HCT116 (cell line): ENCODE measurements around the gene ACSBG1. TPM values are rescaled to one million over a fixed set of nuclear protein-coding genes. Genes with fewer than 3 reads are reported as not detected.

Experiments
- ATAC-seq: fragments of 200-7000 bp; cut with Tn5 transposase; 2 replicates; pipeline ENCODE4 v1.9.1; 2020; ENCODE audit warnings: mild to moderate bottlenecking, moderate library complexity
- BruUV-seq: library from RNA; stranded (reverse); fragments of 400-500 nt; replicated peaks from 2 replicates; lab custom pipeline; 2021; lab: Mats Ljungman, UMichigan
- CTCF ChIA-PET: fragments of 300-600 bp; sonication (Branson Sonifier 250); formaldehyde crosslinking; loops from one replicate; lab custom pipeline; 2021; ENCODE audit warnings: antibody characterized with exemption; lab: Charles Lee
- POLR2A ChIA-PET: fragments of 300-600, 350-600 bp; sonication (Branson Sonifier 250); formaldehyde crosslinking; loops from one replicate; lab custom pipeline; 2021; ENCODE audit warnings: antibody characterized with exemption; lab: Charles Lee
- RAD21 ChIA-PET, 2 experiments: fragments of 300-600 bp; sonication (Branson Sonifier 250); formaldehyde crosslinking; loops; one replicate each; lab custom pipeline; 2023; ENCODE audit warnings: low total read pairs in 2 of 2; ENCODE audit not compliant: uncharacterized antibody in 2 of 2, unreplicated experiment in 2 of 2, low non-redundant PET in 1 of 2; lab: Charles Lee
- DNase-seq: peaks from one replicate; pipeline ENCODE4 v3.0.0-alpha.2; 2010; ENCODE audit warnings: low read depth, low spot score
- H2AFZ ChIP-seq: fragments of 200-600 bp; shearing (Covaris generic), sonication (generic); 2 replicates; pipeline ENCODE4 v1.6.1; 2017; ENCODE audit warnings: low read depth, mixed run types, mixed read lengths, antibody characterized with exemption, low read length; ENCODE audit not compliant: poor library complexity, severe bottlenecking
- H3K27ac ChIP-seq: 2 replicates; pipeline ENCODE4 v1.5.1; 2012; ENCODE audit warnings: low read depth, low read length
- H3K27me3 ChIP-seq: fragments of 200-600 bp; sonication (generic); 2 replicates; pipeline ENCODE4 v1.6.1; 2016; ENCODE audit warnings: mixed run types, low read length, mixed read lengths; ENCODE audit not compliant: insufficient read depth
- H3K36me3 ChIP-seq, 2 experiments: fragments of 200-500 bp in 1 of 2; fragments of 200-600 bp in 1 of 2; sonication (Bioruptor generic) in 1 of 2; sonication (generic) in 1 of 2; 2 replicates each; pipeline versions ENCODE4 v1.5.1 to v1.6.1; 2014 to 2016; ENCODE audit warnings: low read length in 2 of 2, inconsistent platforms in 1 of 2, mixed read lengths in 1 of 2, mixed run types in 1 of 2; ENCODE audit not compliant: insufficient read depth in 2 of 2, control insufficient read depth in 1 of 2
- H3K4me1 ChIP-seq, 2 experiments: fragments of 200-600 bp in 1 of 2; sonication (generic) in 1 of 2; 2 replicates each; pipeline versions ENCODE4 v1.5.1 to v1.6.1; 2012 to 2017; ENCODE audit warnings: low read length in 2 of 2, inconsistent platforms in 1 of 2, mild to moderate bottlenecking in 1 of 2, mixed read lengths in 1 of 2, mixed run types in 1 of 2, moderate library complexity in 1 of 2; ENCODE audit not compliant: insufficient read depth in 2 of 2, control insufficient read depth in 1 of 2
- H3K4me2 ChIP-seq: fragments of 200-600 bp; sonication (generic); 2 replicates; pipeline ENCODE4 v1.6.1; 2017; ENCODE audit warnings: mixed run types, low read length, mixed read lengths
- H3K4me3 ChIP-seq, 2 experiments: fragments of 200-600 bp in 1 of 2; sonication (generic) in 1 of 2; replicated peaks in 1 of 2; 2 replicates each; pipeline ENCODE4 v1.5.1; 2011 to 2016; ENCODE audit warnings: low read length in 2 of 2, control low read depth in 1 of 2, low read depth in 1 of 2, mild to moderate bottlenecking in 1 of 2, mixed read lengths in 1 of 2, mixed run types in 1 of 2
- H3K79me2 ChIP-seq: fragments of 200-600 bp; sonication (generic); 2 replicates; pipeline ENCODE4 v1.6.1; 2017; ENCODE audit warnings: mild to moderate bottlenecking, mixed run types, low read length, moderate library complexity, mixed read lengths; ENCODE audit not compliant: insufficient read depth
- H3K9ac ChIP-seq: fragments of 200-600 bp; sonication (generic); 2 replicates; pipeline ENCODE4 v1.6.1; 2016; ENCODE audit warnings: low read length, mixed read lengths
- H3K9me2 ChIP-seq: fragments of 200-600 bp; sonication (generic), shearing (Covaris generic); 2 replicates; pipeline ENCODE4 v1.6.1; 2017; ENCODE audit warnings: mixed run types, mild to moderate bottlenecking, moderate library complexity; ENCODE audit not compliant: insufficient read depth
- H3K9me3 ChIP-seq, 2 experiments: fragments of 200-500 bp in 1 of 2; fragments of 200-600 bp in 1 of 2; sonication (Bioruptor generic) in 1 of 2; sonication (generic) in 1 of 2; 2 replicates each; pipeline ENCODE4 v1.6.1; 2014 to 2017; ENCODE audit warnings: low read length in 2 of 2, mixed read lengths in 2 of 2, inconsistent platforms in 1 of 2, low read depth in 1 of 2, mild to moderate bottlenecking in 1 of 2, mixed run types in 1 of 2, moderate library complexity in 1 of 2; ENCODE audit not compliant: control insufficient read depth in 1 of 2, insufficient read depth in 1 of 2
- H4K20me1 ChIP-seq: fragments of 200-600 bp; sonication (generic), shearing (Covaris generic); 2 replicates; pipeline ENCODE4 v1.6.1; 2017; ENCODE audit warnings: mixed run types, mild to moderate bottlenecking, moderate library complexity; ENCODE audit not compliant: insufficient read depth
- ATF3 ChIP-seq: IDR thresholded peaks from 2 replicates; pipeline ENCODE4 v1.6.1; 2012
- CBX3 ChIP-seq: IDR thresholded peaks from 2 replicates; pipeline ENCODE4 v1.6.1; 2012; ENCODE audit warnings: low read depth
- CEBPB ChIP-seq: IDR thresholded peaks from 2 replicates; pipeline ENCODE4 v1.6.1; 2012; ENCODE audit warnings: low read depth
- ELF1 ChIP-seq: IDR thresholded peaks from 2 replicates; pipeline ENCODE4 v1.6.1; 2012; ENCODE audit warnings: low read depth, borderline replicate concordance
- EZH2phosphoT487 ChIP-seq: fragments of 200-600 bp; IDR thresholded peaks from 2 replicates; pipeline ENCODE4 v1.6.1; 2018; ENCODE audit warnings: antibody characterized with exemption, borderline replicate concordance
- FOSL1 ChIP-seq: IDR thresholded peaks from 2 replicates; pipeline ENCODE4 v1.6.1; 2012; ENCODE audit warnings: low read depth
- JUND ChIP-seq: IDR thresholded peaks from 2 replicates; pipeline ENCODE4 v1.6.1; 2012
- MAX ChIP-seq: IDR thresholded peaks from 2 replicates; pipeline ENCODE4 v1.6.1; 2012
- POLR2A ChIP-seq: IDR thresholded peaks from 2 replicates; pipeline ENCODE4 v1.7.0; 2011; ENCODE audit warnings: borderline replicate concordance; ENCODE audit not compliant: insufficient read depth, insufficient read length; ENCODE audit errors: extremely low read depth
- POLR2AphosphoS5 ChIP-seq: IDR thresholded peaks from 2 replicates; pipeline ENCODE4 v1.6.1; 2011; ENCODE audit warnings: mild to moderate bottlenecking, low read depth, low read length, moderate library complexity
- RAD21 ChIP-seq: IDR thresholded peaks from 2 replicates; pipeline ENCODE4 v1.6.1; 2012; ENCODE audit warnings: low read depth, mild to moderate bottlenecking
- SIN3A ChIP-seq: IDR thresholded peaks from 2 replicates; pipeline ENCODE4 v1.6.1; 2012; ENCODE audit warnings: low read depth
- SP1 ChIP-seq: IDR thresholded peaks from 2 replicates; pipeline ENCODE4 v1.6.1; 2012; ENCODE audit warnings: low read depth
- SRF ChIP-seq: IDR thresholded peaks from 2 replicates; pipeline ENCODE4 v1.6.1; 2012; ENCODE audit warnings: low read depth
- YY1 ChIP-seq: IDR thresholded peaks from 2 replicates; pipeline ENCODE4 v1.6.1; 2011; ENCODE audit warnings: low read length, low read depth, moderate library complexity, mild to moderate bottlenecking; ENCODE audit not compliant: insufficient replicate concordance; ENCODE audit errors: extremely low read depth
- ZBTB33 ChIP-seq: IDR thresholded peaks from 2 replicates; pipeline ENCODE4 v1.6.1; 2011; ENCODE audit warnings: mild to moderate bottlenecking, low read length, moderate library complexity; ENCODE audit not compliant: insufficient replicate concordance; ENCODE audit errors: extremely low read depth
- ZFX ChIP-seq: fragments of 450-650 bp; IDR thresholded peaks from 2 replicates; pipeline ENCODE4 v1.6.1; 2017
- ZNF274 ChIP-seq: fragments of 200-500 bp; sonication (Bioruptor generic); IDR thresholded peaks from 2 replicates; pipeline ENCODE4 v1.6.1; 2014; ENCODE audit warnings: mild to moderate bottlenecking, low read depth, low read length, inconsistent platforms
- intact Hi-C: fragments of 100-400 bp; cut with micrococcal nuclease; formaldehyde crosslinking; loops from 2 replicates; pipeline ENCODE4 v1.10.0; 2022
- total RNA-seq: library from RNA; stranded (reverse); gene quantifications from one replicate; pipeline ENCODE4 v1.2.1, GENCODE V29; 2021; ENCODE audit not compliant: unreplicated experiment

ACSBG1 gene
- total RNA-seq, 1 experiment from 2014 or later, result 0.71 TPM

- no peak for TF ChIP-seq SRF
- ChIA-PET CTCF (interaction anchor here (1.2 to 1.4 kb wide), 2 partner anchors 9 to 17 kb away, joined by 3 to 5 read pairs; partner anchors contain the start of gene CIB2), RAD21 (interaction anchor here in 1 of 2 experiments (0.7 kb wide), 2 partner anchors 17 to 150 kb away, joined by 3 read pairs; no protein-coding TSS in a partner anchor), POLR2A (interaction anchor here (0.6 to 1.0 kb wide), 7 partner anchors 9 to 238 kb away, joined by 3 to 7 read pairs (median 3); no protein-coding TSS in a partner anchor)
- Histone ChIP-seq H3K9me3 (no peaks in the 10 kb centered on the region), H3K4me2 (peak overlapping the region; percentile 89), H3K27me3 (no peaks in the 10 kb centered on the region), H4K20me1 (no peaks in the 10 kb centered on the region), H3K4me1 (peaks cover 4 to 36% of the 10 kb centered on the region in 2 experiments; a peak in 3 of 4 replicates), H3K27ac (peak overlapping the region; percentile 38; the same call in 1 of the 2 replicates), H3K4me3 (peak overlapping the region; percentile 70 to 77), H3K36me3 (no peaks in the 10 kb centered on the region), H3K9ac (peak overlapping the region; percentile 78), H2AFZ (peak overlapping the region; percentile 73), H3K9me2 (no peaks in the 10 kb centered on the region), H3K79me2 (peaks cover 38% of the 10 kb centered on the region)
- ATAC-seq (peak; percentile 7), DNase-seq (no peak)
- intact Hi-C loops, result no loop called here
- TSS peak; percentile 92 for BruUV-seq
Measured at GRCh38 chr15:78148392-78149067, 85.8 kb downstream of the ACSBG1 start.

GRCh38 chr15:78147566-78147965 lies 86.8 kb downstream of the ACSBG1 start:
- no peak for ATAC-seq
- intact Hi-C loops, result no loop called here
- ChIA-PET CTCF (no interaction called here), POLR2A (no interaction called here), RAD21 (no interaction called here)
- BruUV-seq, result no TSS peak
- no peak overlapping the region for H3K4me3 ChIP-seq
- H3K4me1 ChIP-seq, result peaks cover 4 to 36% of the 10 kb centered on the region in 2 experiments; a peak in 3 of 4 replicates
- no peaks in the 10 kb centered on the region for H3K36me3 ChIP-seq
- no peaks in the 10 kb centered on the region for H3K9me2 ChIP-seq
- no peak overlapping the region for H2AFZ ChIP-seq
- peaks cover 28% of the 10 kb centered on the region for H3K79me2 ChIP-seq
- no peak overlapping the region for H3K9ac ChIP-seq
- no peak overlapping the region for H3K27ac ChIP-seq
- no peaks in the 10 kb centered on the region for H4K20me1 ChIP-seq
- H3K4me2 ChIP-seq, result peak overlapping the region; percentile 89
- H3K9me3 ChIP-seq, result no peaks in the 10 kb centered on the region
- TF ChIP-seq ZNF274, result no peak
- no peak for TF ChIP-seq EZH2phosphoT487
- TF ChIP-seq POLR2A, result no peak
- TF ChIP-seq POLR2AphosphoS5, result no peak
- no peak for TF ChIP-seq ZBTB33
- no peak for TF ChIP-seq RAD21
- TF ChIP-seq ATF3, result no peak
- no peak for TF ChIP-seq ZFX
- no peak for TF ChIP-seq ELF1
- no peak for TF ChIP-seq SP1
- no peak for TF ChIP-seq CEBPB
- no peak for TF ChIP-seq FOSL1
- no peak for TF ChIP-seq SIN3A
- no peak for TF ChIP-seq MAX
- no peak for TF ChIP-seq JUND
- TF ChIP-seq CBX3, result no peak
- TF ChIP-seq YY1, result no peak
- no peak for TF ChIP-seq SRF
- DNase-seq, result no peak
- H3K27me3 ChIP-seq, result no peaks in the 10 kb centered on the region
